ENCODE data around the gene RAB4A.

The RAB4A gene

DNA sequence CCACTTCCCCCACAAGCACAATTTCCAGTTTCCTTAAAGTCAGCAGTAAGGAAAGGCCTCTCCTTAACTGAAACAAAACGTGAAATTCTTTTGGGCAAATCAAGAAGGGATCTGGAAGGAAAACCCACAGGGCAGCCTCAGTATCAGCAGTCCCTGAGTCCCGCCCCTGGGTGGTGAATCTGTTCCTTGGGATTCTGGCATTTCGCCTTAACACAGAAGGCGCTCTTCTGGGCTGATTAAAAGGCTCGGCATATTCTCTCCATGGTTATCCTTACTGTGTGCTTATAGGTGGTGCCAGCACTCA is 12.2 kb upstream of the RAB4A start (continued):
- TF ChIP-seq ZNF311 (tag by site-specific recombination; IDR thresholded peaks at IDR 0.05; ENCODE audit: borderline replicate concordance): no peak

DNA sequence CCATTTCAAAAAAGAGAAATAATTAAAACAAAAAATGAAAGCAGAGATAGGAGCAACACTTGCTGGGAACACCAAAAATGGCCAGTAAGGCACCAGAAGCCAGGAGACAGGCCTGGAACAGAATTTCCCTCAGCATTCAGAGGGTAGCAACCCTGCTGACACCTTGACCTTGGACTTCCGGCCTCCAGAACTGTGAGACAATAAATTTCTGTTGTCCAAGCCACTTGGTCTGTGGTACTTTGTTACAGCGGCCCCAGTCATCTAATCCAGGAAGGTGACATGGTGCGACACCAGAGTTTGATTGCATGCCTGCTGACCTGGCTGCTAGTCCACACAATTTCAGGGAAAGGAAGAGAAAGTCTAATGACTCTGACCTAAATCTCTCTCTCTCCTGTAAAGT is 10.6 kb upstream of the RAB4A start:
- H3K27ac ChIP-seq (ENCODE audit: extremely low read depth, low read depth, low read length): no peak overlapping the region
- TF ChIP-seq HOXA7 (CRISPR knock-in tag; IDR thresholded peaks at IDR 0.05; ENCODE audit: borderline replicate concordance): no peak
- TF ChIP-seq ZNF548 (tag by site-specific recombination; IDR thresholded peaks at IDR 0.05): peak; percentile 58; the same call in 1 of the 2 replicates
- no peaks in the 10 kb centered on the region for H3K9me3 ChIP-seq (ENCODE audit: control insufficient read depth, insufficient read depth, low read depth, low read length)
- ChIA-PET POLR2A (no interaction called here), CTCF (interaction anchor here (0.6 to 7.3 kb wide), 3 partner anchors 31 to 400 kb away, joined by 3 to 115 read pairs (median 4); no protein-coding TSS in a partner anchor)
- H3K36me3 ChIP-seq (ENCODE audit: control insufficient read depth in 2 of 2, insufficient read depth in 1 of 2, low read length in 2 of 2): no peaks in the 10 kb centered on the region
- H3K4me1 ChIP-seq (ENCODE audit: control insufficient read depth, insufficient read depth, low read length): no peaks in the 10 kb centered on the region
- no peak overlapping the region for H3K4me3 ChIP-seq (ENCODE audit: low read depth, low read length)

DNA sequence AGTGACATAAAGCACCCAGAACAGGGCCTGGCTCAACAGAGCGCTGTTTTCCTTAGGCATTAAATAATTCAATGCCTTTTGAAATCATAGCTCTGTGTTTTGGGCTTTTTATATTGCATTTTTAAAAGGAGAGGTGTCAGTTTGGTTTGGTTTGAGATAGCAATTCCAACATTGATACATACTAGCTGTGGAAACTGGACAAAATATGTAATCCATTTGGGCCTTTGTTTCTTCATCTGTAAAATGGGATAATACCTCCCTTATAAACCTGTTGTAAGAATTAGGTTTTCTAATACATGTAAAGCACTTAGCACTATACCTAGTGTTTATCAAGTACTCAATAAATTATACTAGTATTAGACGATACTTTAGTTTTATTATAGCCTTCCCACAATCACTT is 8.7 kb upstream of the RAB4A start:
- H3K4me1 ChIP-seq (ENCODE audit: control insufficient read depth, insufficient read depth, low read length): no peaks in the 10 kb centered on the region
- CTCF ChIA-PET: interaction anchor here (0.7 to 1.0 kb wide), 2 partner anchors 8 to 52 kb away, joined by 3 read pairs; partner anchors contain the start of gene RAB4A

More for the DNA sequence above, 8.7 kb upstream of the RAB4A start:
- Histone ChIP-seq H3K9me3 (ENCODE audit: control insufficient read depth, insufficient read depth, low read depth, low read length) (no peaks in the 10 kb centered on the region), H3K4me3 (ENCODE audit: low read depth, low read length) (no peak overlapping the region), H3K27ac (ENCODE audit: extremely low read depth, low read depth, low read length) (no peak overlapping the region), H3K36me3 (ENCODE audit: control insufficient read depth in 2 of 2, insufficient read depth in 1 of 2, low read length in 2 of 2) (peaks cover 0 to 3% of the 10 kb centered on the region in 2 experiments; a peak in 1 of 3 replicates)
- TF ChIP-seq ZNF530 (tag by site-specific recombination; IDR thresholded peaks at IDR 0.05; ENCODE audit: low read depth) (no peak), ZNF843 (tag by site-specific recombination; IDR thresholded peaks at IDR 0.05) (no peak), ZNF707 (tag by site-specific recombination; IDR thresholded peaks at IDR 0.05) (no peak), ZNF202 (tag by site-specific recombination; IDR thresholded peaks at IDR 0.05; ENCODE audit: borderline replicate concordance) (no peak), ZNF223 (tag by site-specific recombination; IDR thresholded peaks at IDR 0.05) (no peak), ZNF76 (tag by site-specific recombination; IDR thresholded peaks at IDR 0.05; ENCODE audit: borderline replicate concordance, low read depth) (no peak), ZNF660 (tag by site-specific recombination; IDR thresholded peaks at IDR 0.05) (no peak), ZNF600 (tag by site-specific recombination; IDR thresholded peaks at IDR 0.05) (no peak), ZNF114 (tag by site-specific recombination; IDR thresholded peaks at IDR 0.05) (no peak), ZNF10 (tag by site-specific recombination; IDR thresholded peaks at IDR 0.05) (no peak), GLIS2 (tag by site-specific recombination; IDR thresholded peaks at IDR 0.05) (no peak), BCL11A (tag by site-specific recombination; IDR thresholded peaks at IDR 0.05; ENCODE audit: low read depth) (no peak), ZNF529 (tag by site-specific recombination; IDR thresholded peaks at IDR 0.05; ENCODE audit: insufficient replicate concordance) (no peak)
- TF ChIP-seq, protein P1, sequence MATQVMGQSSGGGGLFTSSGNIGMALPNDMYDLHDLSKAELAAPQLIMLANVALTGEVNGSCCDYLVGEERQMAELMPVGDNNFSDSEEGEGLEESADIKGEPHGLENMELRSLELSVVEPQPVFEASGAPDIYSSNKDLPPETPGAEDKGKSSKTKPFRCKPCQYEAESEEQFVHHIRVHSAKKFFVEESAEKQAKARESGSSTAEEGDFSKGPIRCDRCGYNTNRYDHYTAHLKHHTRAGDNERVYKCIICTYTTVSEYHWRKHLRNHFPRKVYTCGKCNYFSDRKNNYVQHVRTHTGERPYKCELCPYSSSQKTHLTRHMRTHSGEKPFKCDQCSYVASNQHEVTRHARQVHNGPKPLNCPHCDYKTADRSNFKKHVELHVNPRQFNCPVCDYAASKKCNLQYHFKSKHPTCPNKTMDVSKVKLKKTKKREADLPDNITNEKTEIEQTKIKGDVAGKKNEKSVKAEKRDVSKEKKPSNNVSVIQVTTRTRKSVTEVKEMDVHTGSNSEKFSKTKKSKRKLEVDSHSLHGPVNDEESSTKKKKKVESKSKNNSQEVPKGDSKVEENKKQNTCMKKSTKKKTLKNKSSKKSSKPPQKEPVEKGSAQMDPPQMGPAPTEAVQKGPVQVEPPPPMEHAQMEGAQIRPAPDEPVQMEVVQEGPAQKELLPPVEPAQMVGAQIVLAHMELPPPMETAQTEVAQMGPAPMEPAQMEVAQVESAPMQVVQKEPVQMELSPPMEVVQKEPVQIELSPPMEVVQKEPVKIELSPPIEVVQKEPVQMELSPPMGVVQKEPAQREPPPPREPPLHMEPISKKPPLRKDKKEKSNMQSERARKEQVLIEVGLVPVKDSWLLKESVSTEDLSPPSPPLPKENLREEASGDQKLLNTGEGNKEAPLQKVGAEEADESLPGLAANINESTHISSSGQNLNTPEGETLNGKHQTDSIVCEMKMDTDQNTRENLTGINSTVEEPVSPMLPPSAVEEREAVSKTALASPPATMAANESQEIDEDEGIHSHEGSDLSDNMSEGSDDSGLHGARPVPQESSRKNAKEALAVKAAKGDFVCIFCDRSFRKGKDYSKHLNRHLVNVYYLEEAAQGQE (tag by site-specific recombination; IDR thresholded peaks at IDR 0.05): no peak
- TF ChIP-seq, protein P2, sequence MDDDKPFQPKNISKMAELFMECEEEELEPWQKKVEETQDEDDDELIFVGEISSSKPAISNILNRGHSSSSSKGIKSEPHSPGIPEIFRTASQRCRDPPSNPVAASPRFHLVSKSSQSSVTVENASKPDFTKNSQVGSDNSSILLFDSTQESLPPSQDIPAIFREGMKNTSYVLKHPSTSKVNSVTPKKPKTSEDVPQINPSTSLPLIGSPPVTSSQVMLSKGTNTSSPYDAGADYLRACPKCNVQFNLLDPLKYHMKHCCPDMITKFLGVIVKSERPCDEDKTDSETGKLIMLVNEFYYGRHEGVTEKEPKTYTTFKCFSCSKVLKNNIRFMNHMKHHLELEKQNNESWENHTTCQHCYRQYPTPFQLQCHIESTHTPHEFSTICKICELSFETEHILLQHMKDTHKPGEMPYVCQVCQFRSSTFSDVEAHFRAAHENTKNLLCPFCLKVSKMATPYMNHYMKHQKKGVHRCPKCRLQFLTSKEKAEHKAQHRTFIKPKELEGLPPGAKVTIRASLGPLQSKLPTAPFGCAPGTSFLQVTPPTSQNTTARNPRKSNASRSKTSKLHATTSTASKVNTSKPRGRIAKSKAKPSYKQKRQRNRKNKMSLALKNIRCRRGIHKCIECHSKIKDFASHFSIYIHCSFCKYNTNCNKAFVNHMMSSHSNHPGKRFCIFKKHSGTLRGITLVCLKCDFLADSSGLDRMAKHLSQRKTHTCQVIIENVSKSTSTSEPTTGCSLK (tag by site-specific recombination; IDR thresholded peaks at IDR 0.05): no peak
- TF ChIP-seq, protein P3, sequence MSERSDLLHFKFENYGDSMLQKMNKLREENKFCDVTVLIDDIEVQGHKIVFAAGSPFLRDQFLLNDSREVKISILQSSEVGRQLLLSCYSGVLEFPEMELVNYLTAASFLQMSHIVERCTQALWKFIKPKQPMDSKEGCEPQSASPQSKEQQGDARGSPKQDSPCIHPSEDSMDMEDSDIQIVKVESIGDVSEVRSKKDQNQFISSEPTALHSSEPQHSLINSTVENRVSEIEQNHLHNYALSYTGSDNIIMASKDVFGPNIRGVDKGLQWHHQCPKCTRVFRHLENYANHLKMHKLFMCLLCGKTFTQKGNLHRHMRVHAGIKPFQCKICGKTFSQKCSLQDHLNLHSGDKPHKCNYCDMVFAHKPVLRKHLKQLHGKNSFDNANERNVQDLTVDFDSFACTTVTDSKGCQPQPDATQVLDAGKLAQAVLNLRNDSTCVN (tag by site-specific recombination; optimal IDR thresholded peaks at IDR 0.05): no peak
- TF ChIP-seq, protein P4, sequence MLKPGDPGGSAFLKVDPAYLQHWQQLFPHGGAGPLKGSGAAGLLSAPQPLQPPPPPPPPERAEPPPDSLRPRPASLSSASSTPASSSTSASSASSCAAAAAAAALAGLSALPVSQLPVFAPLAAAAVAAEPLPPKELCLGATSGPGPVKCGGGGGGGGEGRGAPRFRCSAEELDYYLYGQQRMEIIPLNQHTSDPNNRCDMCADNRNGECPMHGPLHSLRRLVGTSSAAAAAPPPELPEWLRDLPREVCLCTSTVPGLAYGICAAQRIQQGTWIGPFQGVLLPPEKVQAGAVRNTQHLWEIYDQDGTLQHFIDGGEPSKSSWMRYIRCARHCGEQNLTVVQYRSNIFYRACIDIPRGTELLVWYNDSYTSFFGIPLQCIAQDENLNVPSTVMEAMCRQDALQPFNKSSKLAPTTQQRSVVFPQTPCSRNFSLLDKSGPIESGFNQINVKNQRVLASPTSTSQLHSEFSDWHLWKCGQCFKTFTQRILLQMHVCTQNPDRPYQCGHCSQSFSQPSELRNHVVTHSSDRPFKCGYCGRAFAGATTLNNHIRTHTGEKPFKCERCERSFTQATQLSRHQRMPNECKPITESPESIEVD (tag by site-specific recombination; IDR thresholded peaks at IDR 0.05): no peak
- POLR2A ChIA-PET: interaction anchor here (1.0 kb wide), 1 partner anchor 8 kb away, joined by 3 read pairs; the partner anchor contains the start of gene RAB4A

Data from HEK293 (cell line).